IMR-90 (cell line): Measurements from ENCODE around the gene CACNA2D1.

Source experiments
- CEBPB ChIP-seq: IDR thresholded peaks from 2 replicates; pipeline ENCODE4 v1.6.1; 2012; ENCODE audit warnings: low read depth, low read length, improper control_type of control experiment
- CTCF ChIP-seq: conservative IDR thresholded peaks from 2 replicates; pipeline ENCODE4 v1.5.1; 2012; ENCODE audit warnings: mild to moderate bottlenecking, low read depth, low read length, improper control_type of control experiment
- MAZ ChIP-seq: IDR thresholded peaks from 2 replicates; pipeline ENCODE4 v1.6.1; 2012; ENCODE audit warnings: low read depth, mild to moderate bottlenecking, low read length, improper control_type of control experiment, moderate library complexity, borderline replicate concordance
- NFE2L2 ChIP-seq: fragments of 150-350 bp; IDR thresholded peaks from 2 replicates; pipeline ENCODE4 v1.6.1; 2016; ENCODE audit warnings: low read depth, mild to moderate bottlenecking, low read length
- POLR2A ChIP-seq: IDR thresholded peaks from 2 replicates; pipeline ENCODE4 v1.6.1; 2012; ENCODE audit warnings: mild to moderate bottlenecking, low read depth, low read length
- RAD21 ChIP-seq: IDR thresholded peaks from 2 replicates; pipeline ENCODE4 v1.6.1; 2012; ENCODE audit warnings: low read length, improper control_type of control experiment
- RCOR1 ChIP-seq: IDR thresholded peaks from 2 replicates; pipeline ENCODE4 v1.6.1; 2012; ENCODE audit warnings: mild to moderate bottlenecking, low read length, improper control_type of control experiment; ENCODE audit not compliant: insufficient replicate concordance
- RFX5 ChIP-seq: IDR thresholded peaks from 2 replicates; pipeline ENCODE4 v1.8.0; 2012; ENCODE audit warnings: low read depth, mild to moderate bottlenecking, low read length, moderate library complexity
- SMC3 ChIP-seq: fragments of 150-350 bp; IDR thresholded peaks from 2 replicates; pipeline ENCODE4 v1.6.1; 2016; ENCODE audit warnings: low read depth, mild to moderate bottlenecking, antibody characterized with exemption, low read length, moderate library complexity
- USF2 ChIP-seq: fragments of 150-350 bp; IDR thresholded peaks from 2 replicates; pipeline ENCODE4 v1.6.1; 2017; ENCODE audit warnings: mild to moderate bottlenecking, antibody characterized with exemption, low read length, low read depth

- TF ChIP-seq CTCF (no peak), RCOR1 (no peak), USF2 (no peak), SMC3 (no peak), MAZ (no peak), POLR2A (no peak), RFX5 (no peak), RAD21 (no peak), NFE2L2 (no peak), CEBPB (no peak)
These were observed 1.7 kb downstream of the CACNA2D1 start for GRCh38 chr7:82441669-82442478.
